Trophoblast cell (in vitro differentiated cells and primary cell): Measurements from ENCODE around the gene IRX3.

Experiments used
- DNase-seq, 2 donors: peaks; one replicate each; pipeline ENCODE4 v3.0.0-alpha.2; 2016
- H2AFZ ChIP-seq: 2 replicates; pipeline ENCODE4 v1.6.1; 2013; ENCODE audit warnings: low read length, moderate library complexity, mild to moderate bottlenecking; ENCODE audit not compliant: insufficient read depth, poor library complexity
- H2AK5ac ChIP-seq: 2 replicates; pipeline ENCODE4 v1.6.1; 2013; ENCODE audit warnings: mild to moderate bottlenecking, low read length
- H2BK120ac ChIP-seq: 2 replicates; pipeline ENCODE4 v1.6.1; 2013; ENCODE audit warnings: low read length, mild to moderate bottlenecking, moderate library complexity; ENCODE audit not compliant: insufficient read depth, poor library complexity
- H2BK12ac ChIP-seq: 2 replicates; pipeline ENCODE4 v1.6.1; 2013; ENCODE audit warnings: mild to moderate bottlenecking, low read length, moderate library complexity
- H2BK5ac ChIP-seq: 2 replicates; pipeline ENCODE4 v1.6.1; 2013; ENCODE audit warnings: low read length, low read depth, moderate library complexity, mild to moderate bottlenecking; ENCODE audit not compliant: poor library complexity
- H3K14ac ChIP-seq: 2 replicates; pipeline ENCODE4 v1.6.1; 2013; ENCODE audit warnings: mild to moderate bottlenecking, low read length
- H3K18ac ChIP-seq: 2 replicates; pipeline ENCODE4 v1.6.1; 2013; ENCODE audit warnings: mild to moderate bottlenecking, low read length
- H3K23ac ChIP-seq: 2 replicates; pipeline ENCODE4 v1.6.1; 2013; ENCODE audit warnings: low read length
- H3K27ac ChIP-seq: 2 replicates; pipeline ENCODE4 v1.5.1; 2013; ENCODE audit warnings: low read depth, mild to moderate bottlenecking, inconsistent platforms, low read length, moderate library complexity
- H3K27me3 ChIP-seq: 2 replicates; pipeline ENCODE4 v1.6.1; 2013; ENCODE audit warnings: inconsistent platforms, mild to moderate bottlenecking, low read length, moderate library complexity; ENCODE audit not compliant: insufficient read depth
- H3K36me3 ChIP-seq, 2 experiments: 1 replicate in 1 of 2; 2 replicates in 1 of 2; pipeline ENCODE4 v1.6.1; 2013; ENCODE audit warnings: low read length in 2 of 2, mild to moderate bottlenecking in 2 of 2, moderate library complexity in 1 of 2; ENCODE audit not compliant: insufficient read depth in 2 of 2, control insufficient read depth in 1 of 2
- H3K4ac ChIP-seq: 2 replicates; pipeline ENCODE4 v1.6.1; 2013; ENCODE audit warnings: low read depth, mild to moderate bottlenecking, low read length, moderate library complexity
- H3K4me1 ChIP-seq, 2 experiments: 1 replicate in 1 of 2; 2 replicates in 1 of 2; pipeline ENCODE4 v1.6.1; 2013; ENCODE audit warnings: low read length in 2 of 2, mild to moderate bottlenecking in 2 of 2, moderate library complexity in 1 of 2; ENCODE audit not compliant: insufficient read depth in 2 of 2, control insufficient read depth in 1 of 2
- H3K4me2 ChIP-seq: 2 replicates; pipeline ENCODE4 v1.6.1; 2013; ENCODE audit warnings: inconsistent platforms, mild to moderate bottlenecking, low read length, moderate library complexity
- H3K4me3 ChIP-seq: 2 replicates; pipeline ENCODE4 v1.5.1; 2013; ENCODE audit warnings: mild to moderate bottlenecking, low read depth, low read length, inconsistent platforms
- H3K79me1 ChIP-seq: one replicate; pipeline ENCODE4 v1.6.1; 2013; ENCODE audit warnings: low read length
- H3K79me2 ChIP-seq: 2 replicates; pipeline ENCODE4 v1.6.1; 2013; ENCODE audit warnings: low read length, mild to moderate bottlenecking; ENCODE audit not compliant: control insufficient read depth, insufficient read depth, poor library complexity
- H3K9ac ChIP-seq: 2 replicates; pipeline ENCODE4 v1.6.1; 2013; ENCODE audit warnings: mild to moderate bottlenecking, low read length
- H3K9me3 ChIP-seq: 2 replicates; pipeline ENCODE4 v1.6.1; 2013; ENCODE audit warnings: low read depth, mild to moderate bottlenecking, control low read depth, inconsistent platforms, low read length; ENCODE audit not compliant: insufficient read depth
- H4K12ac ChIP-seq: 2 replicates; pipeline ENCODE4 v1.6.1; 2013; ENCODE audit warnings: low read depth, mild to moderate bottlenecking, low read length, moderate library complexity
- H4K8ac ChIP-seq: 2 replicates; pipeline ENCODE4 v1.6.1; 2013; ENCODE audit warnings: low read depth, mild to moderate bottlenecking, low read length, moderate library complexity
- H4K91ac ChIP-seq: one replicate; pipeline ENCODE4 v1.6.1; 2013; ENCODE audit warnings: low read depth, mild to moderate bottlenecking, low read length, moderate library complexity
- WGBS: extraction: QIAGEN DNeasy Blood & Tissue Kit; methylation state at CpG from one replicate; pipeline ENCODE4 v1.1.7; 2013; ENCODE audit warnings: missing lambda C conversion rate; ENCODE audit not compliant: insufficient read length, insufficient coverage; ENCODE audit errors: extremely low coverage; 5-methylcytosine and 5-hydroxymethylcytosine counted together

IRX3 gene

DNA sequence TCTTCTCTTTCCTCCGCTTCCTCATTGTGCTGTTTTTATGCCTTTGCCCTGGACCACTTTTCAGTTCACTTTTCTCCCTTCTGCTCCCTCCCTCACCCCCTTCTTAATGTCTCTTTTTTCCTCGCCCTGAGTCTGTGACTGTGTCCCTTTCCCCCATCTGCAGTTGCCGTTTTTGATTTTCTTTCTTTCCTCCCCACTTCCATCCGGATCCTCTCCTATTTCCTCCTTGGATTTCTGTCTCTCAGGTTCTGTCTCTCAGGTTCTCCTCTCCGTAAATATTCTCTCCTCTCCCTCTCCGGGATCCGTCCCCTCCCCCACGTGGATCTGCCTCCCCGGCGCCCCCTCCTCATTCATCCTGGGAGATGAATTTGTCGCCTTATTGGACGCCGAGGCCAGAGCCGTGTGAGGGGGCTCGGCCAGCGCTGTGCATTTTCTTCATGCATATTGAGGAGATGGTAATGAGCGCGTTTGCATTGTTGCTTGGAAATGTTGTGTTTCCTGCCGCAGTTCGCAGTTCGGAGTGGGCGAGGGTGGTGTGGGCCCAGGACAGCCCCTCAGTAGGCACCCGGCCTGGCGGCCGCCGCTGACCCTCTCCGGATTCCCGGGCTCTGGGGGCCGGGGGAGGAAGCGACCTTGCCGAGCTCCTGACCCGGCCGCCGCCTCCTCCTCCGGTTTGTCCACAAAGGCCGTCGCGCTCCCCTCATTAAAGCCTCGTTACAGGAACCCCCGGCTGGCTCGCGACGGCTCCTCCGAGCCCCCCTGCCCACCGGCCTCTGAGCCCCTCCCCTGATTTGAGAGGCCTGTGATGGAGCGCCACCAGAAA is 4.5 kb upstream of the IRX3 start:
- Histone ChIP-seq H3K4me3 (no peak overlapping the region), H4K8ac (no peak overlapping the region), H2AFZ (no peak overlapping the region), H4K91ac (no peak overlapping the region), H3K36me3 (no peaks in the 10 kb centered on the region), H3K79me1 (no peaks in the 10 kb centered on the region), H3K27ac (no peak overlapping the region), H3K18ac (no peak overlapping the region), H2BK5ac (no peak overlapping the region), H3K4me1 (peaks cover 7 to 14% of the 10 kb centered on the region in 2 experiments), H2BK120ac (no peak overlapping the region), H4K12ac (no peak overlapping the region), H3K14ac (no peak overlapping the region), H3K27me3 (peaks cover 56% of the 10 kb centered on the region), H2AK5ac (no peak overlapping the region), H3K9me3 (peaks cover 8% of the 10 kb centered on the region), H3K4ac (no peak overlapping the region), H3K79me2 (no peaks in the 10 kb centered on the region), H2BK12ac (no peak overlapping the region), H3K4me2 (peak overlapping the region; percentile 32), H3K9ac (no peak overlapping the region), H3K23ac (no peak overlapping the region)
- no CpG with 5 or more reads among the region's 46 CpGs for WGBS
- DNase-seq, result no peak

DNA sequence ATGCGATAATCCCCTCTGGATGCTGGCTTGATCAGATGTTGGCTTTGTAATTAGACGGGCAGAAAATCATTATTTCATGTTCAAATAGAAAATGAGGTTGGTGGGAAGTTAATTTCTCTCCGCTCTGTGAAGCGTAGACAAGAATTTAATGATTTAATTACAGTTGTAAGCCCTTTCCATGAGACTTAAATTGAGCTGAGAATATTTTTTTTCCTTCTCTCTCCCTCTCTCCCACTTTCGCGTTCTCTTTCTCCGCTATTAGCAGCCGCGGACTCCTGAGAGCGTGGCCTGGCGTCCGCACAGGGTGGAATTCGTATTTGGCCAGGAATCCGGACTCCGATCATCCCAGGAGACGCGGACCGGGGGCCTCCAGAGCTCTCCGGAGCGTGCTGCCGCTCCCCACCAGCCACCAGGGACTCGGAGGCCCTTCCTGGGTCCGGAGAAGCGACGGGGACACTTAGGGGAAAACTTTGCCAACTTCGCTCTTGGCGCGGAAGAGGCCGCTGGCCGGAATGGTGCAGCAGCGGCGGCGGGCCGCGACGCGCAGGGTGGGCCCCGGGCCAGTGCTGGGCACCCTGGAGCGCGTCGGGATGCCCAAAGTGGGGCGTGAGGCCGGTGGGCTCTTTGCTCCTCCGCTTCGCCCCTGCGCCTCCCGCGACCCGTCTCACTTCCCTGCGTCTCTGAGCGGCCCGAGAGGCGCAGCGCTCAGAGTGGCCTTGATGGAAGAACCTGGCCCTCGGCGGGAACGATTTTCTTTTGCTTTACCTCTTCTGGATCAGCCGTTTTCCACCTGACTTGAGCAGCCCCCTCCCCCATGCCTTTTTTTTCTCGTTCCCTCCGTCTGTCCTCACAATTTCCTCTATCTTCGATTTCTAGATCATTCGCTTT is 3.6 kb upstream of the IRX3 start:
- Histone ChIP-seq H2AFZ (no peak overlapping the region), H3K79me1 (no peaks in the 10 kb centered on the region), H3K9me3 (peaks cover 8% of the 10 kb centered on the region), H4K91ac (no peak overlapping the region), H4K8ac (no peak overlapping the region), H3K36me3 (no peaks in the 10 kb centered on the region), H3K23ac (no peak overlapping the region), H2BK12ac (no peak overlapping the region), H2BK120ac (no peak overlapping the region), H3K14ac (no peak overlapping the region), H3K79me2 (no peaks in the 10 kb centered on the region), H2BK5ac (no peak overlapping the region), H3K27me3 (peaks cover 64% of the 10 kb centered on the region), H3K4me2 (peak overlapping the region; percentile 45), H3K27ac (no peak overlapping the region), H3K9ac (no peak overlapping the region), H2AK5ac (no peak overlapping the region), H3K4me3 (no peak overlapping the region), H3K18ac (no peak overlapping the region), H3K4ac (no peak overlapping the region), H4K12ac (no peak overlapping the region), H3K4me1 (peaks cover 10 to 19% of the 10 kb centered on the region in 2 experiments)
- DNase-seq, result no peak
- no CpG with 5 or more reads among the region's 62 CpGs for WGBS

- Histone ChIP-seq H3K4ac (no peak overlapping the region), H4K91ac (no peak overlapping the region)
Observed at GRCh38 chr16:54289242-54289944, 2.8 kb upstream of the IRX3 start.

GRCh38 chr16:54288835-54289241 is 2.3 kb upstream of the IRX3 start:
- Histone ChIP-seq H4K91ac (no peak overlapping the region), H3K9ac (no peak overlapping the region), H4K12ac (no peak overlapping the region), H2AFZ (no peak overlapping the region), H2BK5ac (no peak overlapping the region), H3K4me1 (peaks cover 12 to 19% of the 10 kb centered on the region in 2 experiments), H3K9me3 (peaks cover 8% of the 10 kb centered on the region), H4K8ac (no peak overlapping the region), H3K4ac (no peak overlapping the region), H3K36me3 (no peaks in the 10 kb centered on the region), H2BK120ac (no peak overlapping the region), H3K4me3 (no peak overlapping the region), H3K79me2 (no peaks in the 10 kb centered on the region), H2BK12ac (no peak overlapping the region), H3K14ac (no peak overlapping the region), H2AK5ac (no peak overlapping the region), H3K79me1 (no peaks in the 10 kb centered on the region), H3K4me2 (peak overlapping the region; percentile 11), H3K27me3 (peaks cover 78% of the 10 kb centered on the region), H3K18ac (no peak overlapping the region), H3K23ac (no peak overlapping the region), H3K27ac (no peak overlapping the region)
- no peak for DNase-seq
- WGBS, result no CpG with 5 or more reads among the region's 25 CpGs

More at GRCh38 chr16:54289242-54289944, 2.8 kb upstream of the IRX3 start:
- no peak overlapping the region for H4K8ac ChIP-seq
- no peaks in the 10 kb centered on the region for H3K36me3 ChIP-seq
- no peaks in the 10 kb centered on the region for H3K79me2 ChIP-seq
- no peak overlapping the region for H3K9ac ChIP-seq
- H3K23ac ChIP-seq, result no peak overlapping the region
- no peak overlapping the region for H2BK120ac ChIP-seq
- H3K27ac ChIP-seq, result no peak overlapping the region
- H3K14ac ChIP-seq, result no peak overlapping the region
- no peak for DNase-seq
- peaks cover 12 to 19% of the 10 kb centered on the region in 2 experiments for H3K4me1 ChIP-seq
- no peak overlapping the region for H2AK5ac ChIP-seq
- no peak overlapping the region for H4K12ac ChIP-seq
- H2BK5ac ChIP-seq, result no peak overlapping the region
- WGBS, result no CpG with 5 or more reads among the region's 57 CpGs
- H3K27me3 ChIP-seq, result peaks cover 72% of the 10 kb centered on the region
- H3K4me3 ChIP-seq, result peak overlapping the region; percentile 21
- no peak overlapping the region for H2BK12ac ChIP-seq
- H3K18ac ChIP-seq, result no peak overlapping the region
- no peak overlapping the region for H2AFZ ChIP-seq
- peaks cover 8% of the 10 kb centered on the region for H3K9me3 ChIP-seq
- H3K79me1 ChIP-seq, result no peaks in the 10 kb centered on the region
- H3K4me2 ChIP-seq, result peak overlapping the region; percentile 11
